B cell (primary cell): ENCODE measurements around the gene P4HA1. TPM values are rescaled to one million over a fixed set of nuclear protein-coding genes. Genes with fewer than 3 reads are reported as not detected.

Experiments used
- ATAC-seq: fragments of 200-7000 bp; cut with Tn5 transposase; one replicate; pipeline ENCODE4 v1.10.0; 2021; ENCODE audit warnings: low read depth, mild to moderate bottlenecking, moderate number of reproducible peaks, moderate library complexity
- CTCF ChIA-PET: fragments of 350-600 bp; sonication (Branson Sonifier 250); formaldehyde crosslinking; loops from one replicate; lab custom pipeline; 2021; ENCODE audit warnings: antibody characterized with exemption, inconsistent platforms; lab: Charles Lee
- POLR2A ChIA-PET: fragments of 350-600 bp; sonication (Branson Sonifier 250); formaldehyde crosslinking; loops from one replicate; lab custom pipeline; 2021; ENCODE audit warnings: antibody characterized with exemption; lab: Charles Lee
- DNase-seq: peaks from one replicate; pipeline ENCODE4 v3.0.0; 2013
- H2AFZ ChIP-seq: 2 replicates; pipeline ENCODE4 v1.6.1; 2012; ENCODE audit warnings: mild to moderate bottlenecking, low read depth, low read length; ENCODE audit not compliant: insufficient read depth, poor library complexity, severe bottlenecking
- H3K27ac ChIP-seq, 2 donors: 1 replicate in 1 of 2; 2 replicates in 1 of 2; pipeline ENCODE4 v1.5.1; 2012 to 2013; ENCODE audit warnings: low read length in 2 of 2, mild to moderate bottlenecking in 2 of 2, moderate library complexity in 1 of 2
- H3K27me3 ChIP-seq, 4 experiments: fragments of 200-600 bp in 1 of 4; sonication (generic) in 1 of 4; replicated peaks in 1 of 4; 1 replicate in 2 of 4; 2 replicates in 2 of 4; pipeline versions ENCODE4 v1.6.1 to v1.7.0; 2013 to 2016; ENCODE audit warnings: low read length in 3 of 4, mild to moderate bottlenecking in 2 of 4, mixed read lengths in 1 of 4, moderate library complexity in 1 of 4; ENCODE audit not compliant: insufficient read depth in 4 of 4, control insufficient read depth in 3 of 4; ENCODE audit errors: control extremely low read depth in 1 of 4
- H3K36me3 ChIP-seq, 2 experiments: replicated peaks in 1 of 2; 1 replicate in 1 of 2; 2 replicates in 1 of 2; pipeline versions ENCODE4 v1.6.1 to v1.7.1; 2013; ENCODE audit warnings: low read length in 1 of 2; ENCODE audit not compliant: insufficient read depth in 2 of 2, control insufficient read depth in 1 of 2; ENCODE audit errors: control extremely low read depth in 1 of 2, extremely low read depth in 1 of 2
- H3K4me1 ChIP-seq, 2 donors: fragments of 200-600 bp in 1 of 2; sonication (generic) in 1 of 2; 1 replicate in 1 of 2; 2 replicates in 1 of 2; pipeline versions ENCODE4 v1.5.1 to v1.6.1; 2013 to 2017; ENCODE audit warnings: low read length in 2 of 2; ENCODE audit not compliant: control insufficient read depth in 2 of 2, insufficient read depth in 2 of 2
- H3K4me2 ChIP-seq: replicated peaks from 2 replicates; pipeline ENCODE3; 2012; ENCODE audit warnings: mild to moderate bottlenecking, low read depth, low read length; ENCODE audit not compliant: poor library complexity, severe bottlenecking
- H3K4me3 ChIP-seq, 5 experiments: fragments of 200-600 bp in 1 of 5; sonication (generic) in 1 of 5; 1 replicate in 3 of 5; 2 replicates in 2 of 5; pipeline versions ENCODE4 v1.5.1 to v1.7.0; 2011 to 2016; ENCODE audit warnings: low read length in 4 of 5, mild to moderate bottlenecking in 4 of 5, low read depth in 2 of 5, control low read depth in 1 of 5, moderate library complexity in 1 of 5; ENCODE audit not compliant: insufficient read depth in 1 of 5; ENCODE audit errors: control extremely low read depth in 1 of 5, extremely low read depth in 1 of 5
- H3K79me2 ChIP-seq: fragments of 200-600 bp; sonication (generic); one replicate; pipeline ENCODE4 v1.6.0; 2016; ENCODE audit warnings: low read length; ENCODE audit not compliant: control insufficient read depth, insufficient read depth
- H3K9ac ChIP-seq: fragments of 200-600 bp; sonication (generic); 2 replicates; pipeline ENCODE4 v1.6.1; 2017; ENCODE audit warnings: mild to moderate bottlenecking, low read length, moderate library complexity
- H3K9me3 ChIP-seq, 3 donors: one replicate each; pipeline versions ENCODE4 v1.6.1 to v1.7.1; 2013; ENCODE audit warnings: low read length in 2 of 3; ENCODE audit not compliant: control insufficient read depth in 2 of 3, insufficient read depth in 1 of 3; ENCODE audit errors: control extremely low read depth in 1 of 3
- H4K20me1 ChIP-seq: 2 replicates; pipeline ENCODE4 v1.6.0; 2012; ENCODE audit warnings: mild to moderate bottlenecking, low read length; ENCODE audit not compliant: insufficient read depth, control insufficient read depth, poor library complexity, severe bottlenecking
- H3K27ac Mint-ChIP-seq: one replicate; pipeline ENCODE4 v1.8.0; 2021; ENCODE audit warnings: mixed read lengths
- H3K27me3 Mint-ChIP-seq: one replicate; pipeline ENCODE4 v1.8.0; 2021; ENCODE audit warnings: mixed read lengths
- H3K4me1 Mint-ChIP-seq: one replicate; pipeline ENCODE4 v1.8.0; 2021; ENCODE audit warnings: mixed read lengths
- H3K4me3 Mint-ChIP-seq: one replicate; pipeline ENCODE4 v1.8.0; 2021; ENCODE audit warnings: mixed read lengths
- H3K9me3 Mint-ChIP-seq: one replicate; pipeline ENCODE4 v1.8.0; 2022; ENCODE audit warnings: mixed read lengths; ENCODE audit not compliant: insufficient read depth
- EZH2 ChIP-seq: IDR thresholded peaks from 2 replicates; pipeline ENCODE4 v1.6.1; 2012; ENCODE audit warnings: borderline replicate concordance, low read depth, mild to moderate bottlenecking, moderate library complexity, low read length; ENCODE audit not compliant: insufficient read depth, poor library complexity, severe bottlenecking
- WGBS: methylation state at CpG from one replicate; pipeline ENCODE4 v1.1.5; 2013; ENCODE audit warnings: missing lambda C conversion rate; ENCODE audit not compliant: insufficient coverage; 5-methylcytosine and 5-hydroxymethylcytosine counted together
- intact Hi-C: fragments of 100-400 bp; cut with micrococcal nuclease; formaldehyde crosslinking; loops from one replicate; pipeline ENCODE4 v1.10.0; 2022
- polyA plus RNA-seq: library from polyadenylated mRNA; depleted of rRNA; stranded (reverse); fragments of >200 nt; gene quantifications from 2 replicates; pipeline ENCODE4 v1.2.3, GENCODE V29; 2012
- total RNA-seq, 2 donors: library from RNA; stranded (reverse); fragments of 120-200 nt in 1 of 2; gene quantifications; 1 replicate in 1 of 2; 2 replicates in 1 of 2; pipeline versions ENCODE4 v1.2.3 to v1.2.4, GENCODE V29; 2013 to 2022
- TF ChIP-seq, protein P1 (sequence below): fragments of 200-600 bp; IDR thresholded peaks from one replicate; pipeline ENCODE4 v1.8.0; 2022; ENCODE audit warnings: antibody characterized with exemption, mild to moderate bottlenecking

Gene P4HA1
- total and polyA plus RNA-seq, 2 donors (not counting 1 experiment from before 2014, with no cell fraction given): 12.8 to 19.0 TPM

DNA sequence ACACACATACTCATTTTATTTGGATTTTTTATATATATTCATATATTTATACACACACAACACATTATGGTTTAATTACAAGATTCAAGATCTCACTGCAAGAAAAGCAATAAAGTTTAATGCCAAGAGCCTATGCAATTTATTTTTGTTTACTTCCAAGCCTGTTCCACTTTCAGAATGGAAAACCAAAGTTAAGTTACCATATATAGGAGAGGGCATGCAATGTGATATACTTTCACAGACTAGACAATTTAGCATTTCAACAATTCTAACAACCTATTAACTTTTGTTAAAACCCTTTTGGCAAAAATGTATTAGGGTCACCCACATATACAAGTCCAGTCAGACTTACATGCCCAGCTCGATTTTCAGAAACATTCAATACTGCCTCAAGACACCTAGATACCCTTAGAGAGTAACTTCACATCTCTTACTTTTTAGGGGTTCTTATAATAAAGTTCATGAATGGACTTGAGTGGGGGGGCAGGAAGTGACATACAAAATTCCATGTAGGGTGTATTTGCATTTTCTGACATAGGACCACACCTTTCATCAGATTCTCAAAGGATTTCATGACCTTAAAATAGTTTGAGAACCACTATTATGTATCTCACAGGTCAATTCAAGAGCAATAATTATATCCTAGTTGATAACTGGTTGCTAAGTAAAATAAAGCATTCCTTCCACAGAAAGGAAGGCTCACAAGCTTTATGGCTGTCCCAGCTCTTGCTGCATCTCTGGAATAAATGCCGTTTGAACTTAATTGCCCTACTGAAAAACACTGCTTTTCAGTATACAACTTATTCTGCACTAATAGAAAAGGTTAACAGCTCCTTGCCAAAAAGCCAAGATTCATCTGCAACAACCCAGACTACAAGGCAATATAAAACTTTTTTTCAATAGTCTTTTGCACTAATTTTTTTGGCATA, 2.5 kb downstream of the P4HA1 start:
- TF ChIP-seq EZH2: no peak
- TF ChIP-seq, protein P1, sequence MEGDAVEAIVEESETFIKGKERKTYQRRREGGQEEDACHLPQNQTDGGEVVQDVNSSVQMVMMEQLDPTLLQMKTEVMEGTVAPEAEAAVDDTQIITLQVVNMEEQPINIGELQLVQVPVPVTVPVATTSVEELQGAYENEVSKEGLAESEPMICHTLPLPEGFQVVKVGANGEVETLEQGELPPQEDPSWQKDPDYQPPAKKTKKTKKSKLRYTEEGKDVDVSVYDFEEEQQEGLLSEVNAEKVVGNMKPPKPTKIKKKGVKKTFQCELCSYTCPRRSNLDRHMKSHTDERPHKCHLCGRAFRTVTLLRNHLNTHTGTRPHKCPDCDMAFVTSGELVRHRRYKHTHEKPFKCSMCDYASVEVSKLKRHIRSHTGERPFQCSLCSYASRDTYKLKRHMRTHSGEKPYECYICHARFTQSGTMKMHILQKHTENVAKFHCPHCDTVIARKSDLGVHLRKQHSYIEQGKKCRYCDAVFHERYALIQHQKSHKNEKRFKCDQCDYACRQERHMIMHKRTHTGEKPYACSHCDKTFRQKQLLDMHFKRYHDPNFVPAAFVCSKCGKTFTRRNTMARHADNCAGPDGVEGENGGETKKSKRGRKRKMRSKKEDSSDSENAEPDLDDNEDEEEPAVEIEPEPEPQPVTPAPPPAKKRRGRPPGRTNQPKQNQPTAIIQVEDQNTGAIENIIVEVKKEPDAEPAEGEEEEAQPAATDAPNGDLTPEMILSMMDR: no peak
- no peak overlapping the region for H2AFZ ChIP-seq
- Mint-ChIP-seq H3K9me3 (no peaks in the 10 kb centered on the region), H3K4me3 (peak overlapping the region; percentile 93), H3K4me1 (peaks cover 30% of the 10 kb centered on the region), H3K27me3 (no peaks in the 10 kb centered on the region), H3K27ac (no peak overlapping the region)
- peaks cover 10 to 18% of the 10 kb centered on the region in 2 donors for H3K4me1 ChIP-seq
- H4K20me1 ChIP-seq: peaks cover 27% of the 10 kb centered on the region
- DNase-seq (no peak), ATAC-seq (no peak)
- H3K27me3 ChIP-seq: no peaks in the 10 kb centered on the region
- CTCF ChIA-PET: interaction anchor here (0.6 to 5.4 kb wide), 5 partner anchors 16 to 532 kb away, joined by 4 to 111 read pairs (median 6); partner anchors contain the start of gene NUDT13
- H3K9ac ChIP-seq: no peak overlapping the region
- no peak overlapping the region for H3K4me3 ChIP-seq
- POLR2A ChIA-PET: no interaction called here
- 69% methylated on average over 2 of the region's 2 CpGs for WGBS
- no peaks in the 10 kb centered on the region for H3K36me3 ChIP-seq
- peaks cover 61% of the 10 kb centered on the region for H3K79me2 ChIP-seq
- peak overlapping the region in 1 of 2 donors; percentile 98 for H3K27ac ChIP-seq
- H3K9me3 ChIP-seq: no peaks in the 10 kb centered on the region
- peak overlapping the region; percentile 91 for H3K4me2 ChIP-seq
- intact Hi-C loops: no loop called here

- POLR2A ChIA-PET: interaction anchor here (0.6 kb wide), 2 partner anchors 15 to 52 kb away, joined by 3 read pairs; no protein-coding TSS in a partner anchor
- Mint-ChIP-seq H3K9me3 (no peaks in the 10 kb centered on the region), H3K27ac (no peak overlapping the region), H3K4me1 (peaks cover 31% of the 10 kb centered on the region), H3K4me3 (no peak overlapping the region), H3K27me3 (no peaks in the 10 kb centered on the region)
- Histone ChIP-seq H3K27me3 (no peaks in the 10 kb centered on the region), H3K9me3 (no peaks in the 10 kb centered on the region), H3K4me2 (no peak overlapping the region), H3K27ac (no peak overlapping the region), H2AFZ (no peak overlapping the region), H4K20me1 (peaks cover 27% of the 10 kb centered on the region), H3K4me3 (no peak overlapping the region), H3K79me2 (peaks cover 74% of the 10 kb centered on the region), H3K4me1 (peaks cover 10 to 18% of the 10 kb centered on the region in 2 donors), H3K9ac (no peak overlapping the region), H3K36me3 (no peaks in the 10 kb centered on the region)
- CTCF ChIA-PET: interaction anchor here (5.4 kb wide), 1 partner anchor 67 kb away, joined by 111 read pairs; no protein-coding TSS in a partner anchor
- DNase-seq (no peak), ATAC-seq (no peak)
- WGBS: 100% methylated on average over 1 of the region's 3 CpGs
- TF ChIP-seq EZH2: no peak
- TF ChIP-seq, protein P1: no peak
- intact Hi-C loops: no loop called here
Measured at GRCh38 chr10:73092830-73093229, 3.8 kb downstream of the P4HA1 start.
